Smooth muscle cell (in vitro differentiated cells): ENCODE data around the gene ODC1. TPM values are rescaled to one million over a fixed set of nuclear protein-coding genes. Genes with fewer than 3 reads are reported as not detected.

Experiments
- DNase-seq: peaks from one replicate; lab custom pipeline; 2025; ENCODE audit not compliant: unreplicated experiment; lab: John Stamatoyannopoulos, UW
- H2AFZ ChIP-seq: fragments of 200-600 bp; sonication (generic); 2 replicates; pipeline ENCODE4 v1.6.0; 2016; ENCODE audit warnings: antibody characterized with exemption, low read depth, mild to moderate bottlenecking
- H3F3A ChIP-seq: fragments of 200-600 bp; sonication (generic); 2 replicates; pipeline ENCODE4 v1.6.0; 2017; ENCODE audit warnings: antibody characterized with exemption, low read depth
- H3K27ac ChIP-seq: fragments of 200-600 bp; sonication (generic); 2 replicates; pipeline ENCODE4 v1.5.1; 2016; ENCODE audit warnings: low read depth, mild to moderate bottlenecking
- H3K27me3 ChIP-seq: fragments of 200-600 bp; sonication (generic); 2 replicates; pipeline ENCODE4 v1.6.1; 2016; ENCODE audit warnings: low read depth, mild to moderate bottlenecking
- H3K36me3 ChIP-seq: fragments of 200-600 bp; sonication (generic); 2 replicates; pipeline ENCODE4 v1.5.1; 2016; ENCODE audit warnings: low read depth
- H3K4me1 ChIP-seq: fragments of 200-600 bp; sonication (generic); 2 replicates; pipeline ENCODE4 v1.5.1; 2016; ENCODE audit warnings: low read depth
- H3K4me2 ChIP-seq: fragments of 200-600 bp; sonication (generic); 2 replicates; pipeline ENCODE4 v1.6.0; 2016; ENCODE audit warnings: mild to moderate bottlenecking
- H3K4me3 ChIP-seq: fragments of 200-600 bp; sonication (generic); 2 replicates; pipeline ENCODE4 v1.5.1; 2016; ENCODE audit warnings: mild to moderate bottlenecking
- H3K79me2 ChIP-seq: fragments of 200-600 bp; sonication (generic); 2 replicates; pipeline ENCODE4 v1.6.0; 2016; ENCODE audit warnings: low read depth, mild to moderate bottlenecking
- H3K9ac ChIP-seq: fragments of 200-600 bp; sonication (generic); 2 replicates; pipeline ENCODE4 v1.6.0; 2016; ENCODE audit warnings: low read depth
- H3K9me3 ChIP-seq: fragments of 200-600 bp; sonication (generic); replicated peaks from 2 replicates; pipeline ENCODE4 v1.5.1; 2016; ENCODE audit warnings: low read depth
- H4K20me1 ChIP-seq: fragments of 200-600 bp; sonication (generic); 2 replicates; pipeline ENCODE4 v1.6.0; 2016; ENCODE audit warnings: low read depth
- CTCF ChIP-seq: fragments of 200-600 bp; sonication (generic); IDR thresholded peaks from 2 replicates; pipeline ENCODE4 v1.5.1; 2017; ENCODE audit warnings: borderline replicate concordance, mild to moderate bottlenecking, antibody characterized with exemption; ENCODE audit not compliant: insufficient read depth, poor library complexity, severe bottlenecking
- WGBS: methylation state at CpG from one replicate; pipeline ENCODE4 v1.1.7; 2016; ENCODE audit warnings: low lambda C conversion rate; 5-methylcytosine and 5-hydroxymethylcytosine counted together
- polyA plus RNA-seq: library from polyadenylated mRNA; unstranded; fragments of >200 nt; fragmentation: Nextera tagmentation; extraction: Ambion mirVana; gene quantifications from 2 replicates; pipeline ENCODE4 v1.2.1, GENCODE V29; 2016
- total RNA-seq: library from RNA; depleted of rRNA; stranded (reverse); fragments of >200 nt; gene quantifications from 2 replicates; pipeline ENCODE4 v1.2.3, GENCODE V29; 2014

ODC1 gene
- total and polyA plus RNA-seq, 2 experiments from 2014 or later, result 22.4 to 34.7 TPM

- H4K20me1 ChIP-seq, result no peaks in the 10 kb centered on the region
- H3K27ac ChIP-seq, result no peak overlapping the region
- no peaks in the 10 kb centered on the region for H3K36me3 ChIP-seq
- H3K27me3 ChIP-seq, result no peaks in the 10 kb centered on the region
- WGBS, result 96% methylated on average over 6 of the region's 6 CpGs
- no peaks in the 10 kb centered on the region for H3K9me3 ChIP-seq
- no peak for TF ChIP-seq CTCF
- no peaks in the 10 kb centered on the region for H3K4me1 ChIP-seq
- H3K4me3 ChIP-seq, result no peak overlapping the region
- no peaks in the 10 kb centered on the region for H3F3A ChIP-seq
- H3K79me2 ChIP-seq, result no peaks in the 10 kb centered on the region
- H3K9ac ChIP-seq, result no peak overlapping the region
- no peak for DNase-seq
- no peak overlapping the region for H2AFZ ChIP-seq
- no peak overlapping the region for H3K4me2 ChIP-seq
Observed at GRCh38 chr2:10417551-10418335, 30.4 kb downstream of the ODC1 start.

GRCh38 chr2:10415640-10416039 is 32.5 kb downstream of the ODC1 start:
- Histone ChIP-seq H3K9me3 (no peaks in the 10 kb centered on the region), H3K79me2 (no peaks in the 10 kb centered on the region), H3K4me1 (no peaks in the 10 kb centered on the region), H3K4me3 (no peak overlapping the region), H3F3A (no peaks in the 10 kb centered on the region), H3K9ac (no peak overlapping the region), H3K4me2 (no peak overlapping the region), H4K20me1 (no peaks in the 10 kb centered on the region), H3K36me3 (no peaks in the 10 kb centered on the region), H3K27me3 (no peaks in the 10 kb centered on the region), H2AFZ (no peak overlapping the region), H3K27ac (no peak overlapping the region)
- no peak for TF ChIP-seq CTCF
- WGBS, result 88% methylated on average over 12 of the region's 12 CpGs
- DNase-seq, result no peak

GRCh38 chr2:10415048-10415447 is 33.1 kb downstream of the ODC1 start:
- DNase-seq, result no peak
- Histone ChIP-seq H3K4me1 (no peaks in the 10 kb centered on the region), H4K20me1 (no peaks in the 10 kb centered on the region), H3K4me2 (no peak overlapping the region), H3F3A (no peaks in the 10 kb centered on the region), H3K9me3 (no peaks in the 10 kb centered on the region), H3K9ac (no peak overlapping the region), H3K27me3 (no peaks in the 10 kb centered on the region), H3K4me3 (no peak overlapping the region), H3K36me3 (no peaks in the 10 kb centered on the region), H2AFZ (no peak overlapping the region), H3K79me2 (no peaks in the 10 kb centered on the region), H3K27ac (no peak overlapping the region)
- WGBS, result 90% methylated on average over 8 of the region's 8 CpGs
- TF ChIP-seq CTCF, result no peak

GRCh38 chr2:10414591-10414990 is 33.5 kb downstream of the ODC1 start:
- H2AFZ ChIP-seq, result no peak overlapping the region
- TF ChIP-seq CTCF, result no peak
- no peaks in the 10 kb centered on the region for H3K36me3 ChIP-seq
- no peaks in the 10 kb centered on the region for H3K79me2 ChIP-seq
- no peaks in the 10 kb centered on the region for H3F3A ChIP-seq
- H3K9ac ChIP-seq, result no peak overlapping the region
- H3K9me3 ChIP-seq, result no peaks in the 10 kb centered on the region
- H3K27ac ChIP-seq, result no peak overlapping the region
- H3K4me1 ChIP-seq, result no peaks in the 10 kb centered on the region
- 94% methylated on average over 10 of the region's 10 CpGs for WGBS
- H3K4me3 ChIP-seq, result no peak overlapping the region
- H3K4me2 ChIP-seq, result no peak overlapping the region
- H3K27me3 ChIP-seq, result no peaks in the 10 kb centered on the region
- no peaks in the 10 kb centered on the region for H4K20me1 ChIP-seq
- no peak for DNase-seq
